SK-N-MC (cell line): ENCODE data around the gene HNRNPM.
"Not testable (repeated sequence)": the region's sequence is repeated elsewhere in the genome, so short reads cannot be mapped to it uniquely, and the experiment has no call there.

ENCODE experiments used
- DNase-seq: peaks from one replicate; pipeline ENCODE4 v3.0.0-alpha.2; 2011; ENCODE audit warnings: low read depth, low spot score
- H3K27ac ChIP-seq: fragments of 200-600 bp; sonication (generic); 2 replicates; pipeline ENCODE4 v1.5.1; 2016; ENCODE audit warnings: mixed run types
- H3K36me3 ChIP-seq: fragments of 200-600 bp; sonication (generic); 2 replicates; pipeline ENCODE4 v1.6.1; 2017; ENCODE audit warnings: antibody characterized with exemption, low read length, mixed read lengths; ENCODE audit not compliant: insufficient read depth
- H3K4me3 ChIP-seq: fragments of 200-600 bp; sonication (generic); 2 replicates; pipeline ENCODE4 v1.5.1; 2016
- H3K9ac ChIP-seq: fragments of 200-600 bp; sonication (generic); 2 replicates; pipeline ENCODE4 v1.8.0; 2017; ENCODE audit warnings: mixed run types, mixed read lengths; ENCODE audit not compliant: insufficient read length
- H3K9me3 ChIP-seq: fragments of 200-600 bp; sonication (generic); 2 replicates; pipeline ENCODE4 v1.6.1; 2017; ENCODE audit warnings: low read depth, mild to moderate bottlenecking, antibody characterized with exemption, low read length, moderate library complexity, mixed read lengths
- EZH2 ChIP-seq: fragments of 200-600 bp; sonication (generic); IDR thresholded peaks from one replicate; pipeline ENCODE4 v1.6.1; 2017; ENCODE audit warnings: antibody characterized with exemption
- FOXP2 ChIP-seq: optimal IDR thresholded peaks from 2 replicates; pipeline ENCODE3; 2011; ENCODE audit warnings: mild to moderate bottlenecking, moderate library complexity; ENCODE audit not compliant: insufficient read depth; ENCODE audit errors: extremely low read length, control extremely low read depth
- POLR2AphosphoS5 ChIP-seq: IDR thresholded peaks from 2 replicates; pipeline ENCODE4 v1.6.1; 2012; ENCODE audit warnings: mild to moderate bottlenecking, low read depth, low read length, borderline replicate concordance

The HNRNPM gene

GRCh38 chr19:8421484-8422461 lies 23.0 kb upstream of the HNRNPM start:
- DNase-seq: no peak
- no peaks in the 10 kb centered on the region for H3K36me3 ChIP-seq
- H3K27ac ChIP-seq: no peak overlapping the region
- no peak overlapping the region for H3K4me3 ChIP-seq
- H3K9ac ChIP-seq: no peak overlapping the region
- no peak for TF ChIP-seq EZH2
- TF ChIP-seq FOXP2: no peak
- no peak for TF ChIP-seq POLR2AphosphoS5
- no peaks in the 10 kb centered on the region for H3K9me3 ChIP-seq

GRCh38 chr19:8423817-8424223 lies 21.0 kb upstream of the HNRNPM start:
- Histone ChIP-seq H3K4me3 (no peak overlapping the region), H3K36me3 (no peaks in the 10 kb centered on the region), H3K27ac (no peak overlapping the region), H3K9ac (no peak overlapping the region), H3K9me3 (no peaks in the 10 kb centered on the region)
- DNase-seq: no peak
- no peak for TF ChIP-seq FOXP2
- TF ChIP-seq POLR2AphosphoS5: no peak
- no peak for TF ChIP-seq EZH2

GRCh38 chr19:8425331-8425730 lies 19.4 kb upstream of the HNRNPM start:
- H3K36me3 ChIP-seq, DNase-seq, H3K9ac ChIP-seq, H3K4me3 ChIP-seq, H3K27ac ChIP-seq, H3K9me3 ChIP-seq: not testable (repeated sequence)

GRCh38 chr19:8426283-8426682 lies 18.5 kb upstream of the HNRNPM start:
- Histone ChIP-seq H3K4me3 (no peak overlapping the region), H3K9me3 (no peaks in the 10 kb centered on the region), H3K36me3 (no peaks in the 10 kb centered on the region), H3K27ac (no peak overlapping the region), H3K9ac (no peak overlapping the region)
- no peak for DNase-seq
- TF ChIP-seq EZH2 (no peak), POLR2AphosphoS5 (no peak), FOXP2 (no peak)

GRCh38 chr19:8429044-8429443 lies 15.7 kb upstream of the HNRNPM start:
- no peaks in the 10 kb centered on the region for H3K9me3 ChIP-seq
- H3K27ac ChIP-seq: no peak overlapping the region
- no peak overlapping the region for H3K4me3 ChIP-seq
- H3K36me3 ChIP-seq: no peaks in the 10 kb centered on the region
- DNase-seq: no peak
- no peak for TF ChIP-seq FOXP2
- no peak for TF ChIP-seq POLR2AphosphoS5
- no peak for TF ChIP-seq EZH2
- H3K9ac ChIP-seq: no peak overlapping the region

GRCh38 chr19:8429826-8430225 lies 14.9 kb upstream of the HNRNPM start:
- no peaks in the 10 kb centered on the region for H3K9me3 ChIP-seq
- H3K9ac ChIP-seq: no peak overlapping the region
- no peaks in the 10 kb centered on the region for H3K36me3 ChIP-seq
- DNase-seq: no peak
- no peak overlapping the region for H3K4me3 ChIP-seq
- TF ChIP-seq FOXP2 (no peak), POLR2AphosphoS5 (no peak), EZH2 (no peak)
- H3K27ac ChIP-seq: no peak overlapping the region

GRCh38 chr19:8430650-8431049 lies 14.1 kb upstream of the HNRNPM start:
- H3K4me3 ChIP-seq: no peak overlapping the region
- no peaks in the 10 kb centered on the region for H3K9me3 ChIP-seq
- no peak overlapping the region for H3K27ac ChIP-seq
- DNase-seq: no peak
- TF ChIP-seq POLR2AphosphoS5: no peak
- no peak overlapping the region for H3K9ac ChIP-seq
- no peaks in the 10 kb centered on the region for H3K36me3 ChIP-seq

- H3K9me3 ChIP-seq: no peaks in the 10 kb centered on the region
- H3K27ac ChIP-seq: no peak overlapping the region
- no peak overlapping the region for H3K9ac ChIP-seq
- H3K4me3 ChIP-seq: no peak overlapping the region
- TF ChIP-seq POLR2AphosphoS5 (no peak), EZH2 (no peak), FOXP2 (no peak)
- no peaks in the 10 kb centered on the region for H3K36me3 ChIP-seq
- DNase-seq: no peak
Observed at GRCh38 chr19:8438236-8438635, 6.5 kb upstream of the HNRNPM start.
